Heart left ventricle (tissue), 16 donors: ENCODE measurements around the gene LRPPRC. TPM values are rescaled to one million over a fixed set of nuclear protein-coding genes. Genes with fewer than 3 reads are reported as not detected.
A peak's percentile ranks its signal among the peaks of the same experiment; 100 is the strongest.

Experiments
- ATAC-seq, 4 donors: fragments of 200-7000 bp; cut with Tn5 transposase; one replicate each; pipeline ENCODE4 v1.9.1; 2020 to 2022; ENCODE audit warnings: moderate library complexity in 4 of 4, mild to moderate bottlenecking in 3 of 4, moderate number of reproducible peaks in 1 of 4
- DNase-seq, 5 donors: peaks; one replicate each; pipeline ENCODE4 v3.0.0-alpha.2; 2020
- H3K27ac ChIP-seq, 12 donors: fragments of 200-600 bp; sonication (generic) in 4 of 12; one replicate each; pipeline versions ENCODE4 v1.5.0 to v1.8.0; 2016 to 2022; ENCODE audit warnings: mild to moderate bottlenecking in 2 of 12
- H3K27me3 ChIP-seq, 9 donors: fragments of 200-600 bp; sonication (generic) in 2 of 9; one replicate each; pipeline versions ENCODE4 v1.5.1 to v1.8.0; 2016 to 2022; ENCODE audit warnings: mild to moderate bottlenecking in 3 of 9
- H3K36me3 ChIP-seq, 9 donors: fragments of 200-600 bp; sonication (generic) in 2 of 9; one replicate each; pipeline versions ENCODE4 v1.5.0 to v1.8.0; 2018 to 2022; ENCODE audit warnings: mild to moderate bottlenecking in 2 of 9
- H3K4me1 ChIP-seq, 12 donors: fragments of 200-600 bp; sonication (generic) in 4 of 12; one replicate each; pipeline versions ENCODE4 v1.5.0 to v1.8.0; 2016 to 2022; ENCODE audit warnings: mild to moderate bottlenecking in 3 of 12
- H3K4me3 ChIP-seq, 12 donors: fragments of 200-600 bp; sonication (generic) in 4 of 12; one replicate each; pipeline versions ENCODE4 v1.5.0 to v1.8.0; 2017 to 2022; ENCODE audit warnings: mild to moderate bottlenecking in 9 of 12, moderate library complexity in 4 of 12
- H3K9me3 ChIP-seq, 12 donors: fragments of 200-600 bp; sonication (generic) in 4 of 12; one replicate each; pipeline versions ENCODE4 v1.5.0 to v1.8.0; 2016 to 2022; ENCODE audit warnings: mild to moderate bottlenecking in 1 of 12
- CTCF ChIP-seq, 12 donors: fragments of 200-600 bp; sonication (generic) in 4 of 12; IDR thresholded peaks; one replicate each; pipeline versions ENCODE4 v1.5.0 to v1.8.0; 2018 to 2022; ENCODE audit warnings: antibody characterized with exemption in 12 of 12, mild to moderate bottlenecking in 5 of 12
- POLR2A ChIP-seq, 2 donors: fragments of 450-650 bp; IDR thresholded peaks; one replicate each; pipeline ENCODE4 v1.6.1; 2017; ENCODE audit warnings: antibody characterized with exemption in 2 of 2, mild to moderate bottlenecking in 2 of 2, moderate library complexity in 2 of 2
- WGBS, 4 donors: extraction: QIAGEN DNeasy Blood & Tissue Kit in 2 of 4; methylation state at CpG; one replicate each; pipeline versions ENCODE4 v1.1.5 to v1.1.7; 2013 to 2018; 5-methylcytosine and 5-hydroxymethylcytosine counted together
- intact Hi-C, 10 donors: fragments of 100-400 bp; cut with DNase I; formaldehyde crosslinking; loops; one replicate each; pipeline versions ENCODE4 v1.11.1 to v1.14.2; 2022
- polyA plus RNA-seq, 2 donors: library from polyadenylated mRNA; stranded (reverse); fragments of 200-250 nt; gene quantifications; one replicate each; pipeline ENCODE4 v1.2.3, GENCODE V29; 2013
- total RNA-seq, 9 donors: library from RNA; depleted of rRNA in 2 of 9; stranded (reverse); fragments of >200 nt in 2 of 9; fragmentation: NEBNext Ultra II Directional in 3 of 9; extraction: Animal tissue kit (Norgen Biotek cat#: 25700) in 3 of 9; gene quantifications; one replicate each; pipeline versions ENCODE4 v1.1.0 to v1.2.4, GENCODE V29; 2016 to 2023
- donor health status: ischemic (EF 13 %, LVEDD 7.1; RV severe dilation, severe dysfunction).
- donor health status: healthy with polysubstance abuse.
- donor health status: DM: no; HTN: yes; CAD: no.
- donor health status: DM: no; HTN: no; CAD: no.
- donor health status: ischemic (EF 25% LVEDD 6.9; RV normal size, moderate dysfunction).
- donor health status: ischemic (EF 25% LVEDD 5.7; RV mildly dilated, moderate dysfunction).
- donor health status: healthy.
- donor health status: DM: yes; HTN: yes; CAD: no.
- donor health status: ischemic (EF 35%, LVEDD 5.7; RV mildly dilated, moderate dysfunction).
- donor health status: nonischemic (EF 11% LVEDD 7.7; RV severe dilation, severe dysfunction).
- donor health status: DM: yes; HTN: yes; CAD: no.
- donor health status: PGD.
- donor health status: ischemic (EF 29% LVEDD 5.4; RV normal size, mild dysfunction).
- donor health status: nonischemic (EF 23%, LVEDD 6.1; RV moderate dilation, normal function).

LRPPRC gene
- total and polyA plus RNA-seq, 11 donors, result 23.2 to 117 (median 88.0) TPM

GRCh38 chr2:43872151-43872550 lies 123.6 kb downstream of the LRPPRC start:
- peaks cover 0 to 10% (median 0%) of the 10 kb centered on the region in 9 donors for H3K27me3 ChIP-seq
- 80 to 90% (median 84%) methylated on average over 12 of the region's 12 CpGs for WGBS, 4 donors
- DNase-seq (no peak), ATAC-seq (no peak)
- H3K4me3 ChIP-seq, result no peak overlapping the region
- no peaks in the 10 kb centered on the region for H3K36me3 ChIP-seq
- H3K27ac ChIP-seq, result no peak overlapping the region
- no peak for TF ChIP-seq POLR2A (IDR thresholded peaks at IDR 0.05)
- no peak for TF ChIP-seq CTCF (IDR thresholded peaks at IDR 0.05)
- intact Hi-C loops, result loop anchor here in 2 of 10 donors (10.0 kb wide), 1 partner anchor 257 kb away; no protein-coding TSS in a partner anchor
- no peaks in the 10 kb centered on the region for H3K4me1 ChIP-seq
- H3K9me3 ChIP-seq, result no peaks in the 10 kb centered on the region

GRCh38 chr2:43855292-43855691 lies 140.5 kb downstream of the LRPPRC start:
- no peak for ATAC-seq
- intact Hi-C loops, result no loop called here
- Histone ChIP-seq H3K4me3 (no peak overlapping the region), H3K9me3 (no peaks in the 10 kb centered on the region), H3K27me3 (peaks cover 0 to 79% (median 18%) of the 10 kb centered on the region in 9 donors), H3K4me1 (no peaks in the 10 kb centered on the region), H3K27ac (no peak overlapping the region), H3K36me3 (no peaks in the 10 kb centered on the region)
- WGBS, 4 donors, result 71 to 90% (median 73%) methylated on average over 2 of the region's 2 CpGs
- TF ChIP-seq CTCF (IDR thresholded peaks at IDR 0.05) (no peak), POLR2A (IDR thresholded peaks at IDR 0.05) (no peak)
- no peak for DNase-seq

- WGBS, 4 donors, result 72 to 88% (median 80%) methylated on average over 3 of the region's 3 CpGs
- ATAC-seq (no peak), DNase-seq (no peak)
- TF ChIP-seq POLR2A (IDR thresholded peaks at IDR 0.05) (no peak), CTCF (IDR thresholded peaks at IDR 0.05) (no peak)
- Histone ChIP-seq H3K4me3 (no peak overlapping the region), H3K4me1 (no peaks in the 10 kb centered on the region), H3K36me3 (no peaks in the 10 kb centered on the region), H3K27me3 (peaks cover 0 to 74% (median 18%) of the 10 kb centered on the region in 9 donors), H3K9me3 (no peaks in the 10 kb centered on the region), H3K27ac (no peak overlapping the region)
- intact Hi-C loops, result no loop called here
Observed at GRCh38 chr2:43854671-43855070, 141.1 kb downstream of the LRPPRC start.

GRCh38 chr2:43853141-43854081 lies 142.4 kb downstream of the LRPPRC start:
- 70 to 89% (median 78%) methylated on average over 8 to 10 of the region's 10 CpGs for WGBS, 4 donors
- H3K36me3 ChIP-seq, result no peaks in the 10 kb centered on the region
- DNase-seq (no peak), ATAC-seq (peak in 1 of 4 donors; percentile 24)
- H3K27ac ChIP-seq, result no peak overlapping the region
- no peaks in the 10 kb centered on the region for H3K9me3 ChIP-seq
- intact Hi-C loops, result no loop called here
- no peaks in the 10 kb centered on the region for H3K4me1 ChIP-seq
- peaks cover 0 to 63% (median 13%) of the 10 kb centered on the region in 9 donors for H3K27me3 ChIP-seq
- TF ChIP-seq POLR2A (IDR thresholded peaks at IDR 0.05) (no peak), CTCF (IDR thresholded peaks at IDR 0.05) (no peak)
- H3K4me3 ChIP-seq, result no peak overlapping the region
